ENCODE measurements around the gene GH1.

GRCh38 chr17:63925615-63926014, 7.0 kb upstream of the GH1 start:
- TF ChIP-seq, protein P1, sequence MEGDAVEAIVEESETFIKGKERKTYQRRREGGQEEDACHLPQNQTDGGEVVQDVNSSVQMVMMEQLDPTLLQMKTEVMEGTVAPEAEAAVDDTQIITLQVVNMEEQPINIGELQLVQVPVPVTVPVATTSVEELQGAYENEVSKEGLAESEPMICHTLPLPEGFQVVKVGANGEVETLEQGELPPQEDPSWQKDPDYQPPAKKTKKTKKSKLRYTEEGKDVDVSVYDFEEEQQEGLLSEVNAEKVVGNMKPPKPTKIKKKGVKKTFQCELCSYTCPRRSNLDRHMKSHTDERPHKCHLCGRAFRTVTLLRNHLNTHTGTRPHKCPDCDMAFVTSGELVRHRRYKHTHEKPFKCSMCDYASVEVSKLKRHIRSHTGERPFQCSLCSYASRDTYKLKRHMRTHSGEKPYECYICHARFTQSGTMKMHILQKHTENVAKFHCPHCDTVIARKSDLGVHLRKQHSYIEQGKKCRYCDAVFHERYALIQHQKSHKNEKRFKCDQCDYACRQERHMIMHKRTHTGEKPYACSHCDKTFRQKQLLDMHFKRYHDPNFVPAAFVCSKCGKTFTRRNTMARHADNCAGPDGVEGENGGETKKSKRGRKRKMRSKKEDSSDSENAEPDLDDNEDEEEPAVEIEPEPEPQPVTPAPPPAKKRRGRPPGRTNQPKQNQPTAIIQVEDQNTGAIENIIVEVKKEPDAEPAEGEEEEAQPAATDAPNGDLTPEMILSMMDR (conservative IDR thresholded peaks at IDR 0.05): no peak
- no peak for TF ChIP-seq ZFX (IDR thresholded peaks at IDR 0.05)
